Epithelial cell of proximal tubule (primary cell): ENCODE results near the gene LIMCH1. TPM values are rescaled to one million over a fixed set of nuclear protein-coding genes. Genes with fewer than 3 reads are reported as not detected.

Experiments
- DNase-seq: peaks from one replicate; pipeline ENCODE4 v3.0.0-alpha.2; 2011; ENCODE audit warnings: low read depth
- H3K4me3 ChIP-seq: 2 replicates; pipeline ENCODE4 v1.5.1; 2011; ENCODE audit warnings: low read depth, mild to moderate bottlenecking, low read length
- total RNA-seq: library from RNA; depleted of rRNA; stranded (reverse); fragments of >200 nt; gene quantifications from 2 replicates; pipeline ENCODE4 v1.2.3, GENCODE V29; 2015
- TF ChIP-seq, protein P1 (sequence below): conservative IDR thresholded peaks from 2 replicates; pipeline ENCODE4 v1.5.1; 2012; ENCODE audit warnings: low read depth, mild to moderate bottlenecking, low read length

LIMCH1 gene
- total RNA-seq, 1 donor from 2014 or later, result 15.5 TPM

DNA sequence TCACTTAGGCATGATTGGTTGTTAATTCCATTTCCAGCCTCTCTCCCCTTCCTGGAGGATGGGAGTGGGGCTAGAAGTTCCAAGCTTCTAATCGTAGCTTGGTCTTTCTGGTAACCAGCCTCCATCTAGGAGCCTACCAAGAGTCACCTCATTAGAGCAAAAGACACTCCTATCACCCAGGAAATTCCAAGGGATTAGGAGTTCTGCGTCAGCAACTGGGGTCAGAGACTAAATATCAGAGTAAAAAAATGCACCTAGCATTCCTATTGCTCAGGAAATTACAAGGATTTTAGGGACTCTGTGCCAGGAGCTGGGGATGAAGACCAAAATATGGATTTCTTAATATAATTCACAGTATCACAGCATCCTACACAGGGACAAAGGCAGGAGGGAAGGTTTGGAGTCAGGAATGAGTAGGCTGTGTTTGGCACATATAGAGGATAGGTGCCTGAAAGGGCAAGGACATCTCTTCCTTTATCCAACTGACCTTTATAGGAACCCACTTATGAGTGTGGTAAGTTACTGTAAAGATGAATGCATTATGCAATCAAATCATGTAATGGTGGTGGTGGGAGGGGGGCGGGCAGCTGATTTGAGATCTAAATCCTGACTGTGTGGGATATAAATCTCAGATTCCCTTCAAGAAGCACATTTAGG, 30.5 kb upstream of the LIMCH1 start:
- DNase-seq, result no peak
- H3K4me3 ChIP-seq, result no peak overlapping the region
- TF ChIP-seq, protein P1, sequence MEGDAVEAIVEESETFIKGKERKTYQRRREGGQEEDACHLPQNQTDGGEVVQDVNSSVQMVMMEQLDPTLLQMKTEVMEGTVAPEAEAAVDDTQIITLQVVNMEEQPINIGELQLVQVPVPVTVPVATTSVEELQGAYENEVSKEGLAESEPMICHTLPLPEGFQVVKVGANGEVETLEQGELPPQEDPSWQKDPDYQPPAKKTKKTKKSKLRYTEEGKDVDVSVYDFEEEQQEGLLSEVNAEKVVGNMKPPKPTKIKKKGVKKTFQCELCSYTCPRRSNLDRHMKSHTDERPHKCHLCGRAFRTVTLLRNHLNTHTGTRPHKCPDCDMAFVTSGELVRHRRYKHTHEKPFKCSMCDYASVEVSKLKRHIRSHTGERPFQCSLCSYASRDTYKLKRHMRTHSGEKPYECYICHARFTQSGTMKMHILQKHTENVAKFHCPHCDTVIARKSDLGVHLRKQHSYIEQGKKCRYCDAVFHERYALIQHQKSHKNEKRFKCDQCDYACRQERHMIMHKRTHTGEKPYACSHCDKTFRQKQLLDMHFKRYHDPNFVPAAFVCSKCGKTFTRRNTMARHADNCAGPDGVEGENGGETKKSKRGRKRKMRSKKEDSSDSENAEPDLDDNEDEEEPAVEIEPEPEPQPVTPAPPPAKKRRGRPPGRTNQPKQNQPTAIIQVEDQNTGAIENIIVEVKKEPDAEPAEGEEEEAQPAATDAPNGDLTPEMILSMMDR, result no peak

DNA sequence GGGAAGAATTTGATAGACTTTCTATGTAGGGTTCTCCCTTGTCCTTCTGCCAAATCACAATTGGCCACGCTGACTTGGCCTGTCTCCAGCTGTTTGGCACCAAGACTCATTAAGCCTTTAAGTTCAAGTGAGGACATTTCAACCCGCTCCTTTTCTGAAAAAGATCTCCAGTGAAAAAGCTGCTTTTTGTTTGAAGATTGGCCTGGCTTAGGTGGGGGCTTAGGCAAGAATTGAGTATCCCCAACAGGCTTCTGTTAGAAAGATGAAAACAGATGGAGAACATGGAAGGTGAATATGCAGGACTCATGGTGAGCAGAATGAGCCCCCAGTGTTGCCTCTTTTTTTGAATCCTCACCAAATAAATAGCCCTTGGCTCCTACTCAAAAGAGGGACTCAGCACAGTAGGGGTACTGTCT, 28.5 kb upstream of the LIMCH1 start:
- DNase-seq, result no peak
- no peak overlapping the region for H3K4me3 ChIP-seq
- TF ChIP-seq, protein P1, result no peak

DNA sequence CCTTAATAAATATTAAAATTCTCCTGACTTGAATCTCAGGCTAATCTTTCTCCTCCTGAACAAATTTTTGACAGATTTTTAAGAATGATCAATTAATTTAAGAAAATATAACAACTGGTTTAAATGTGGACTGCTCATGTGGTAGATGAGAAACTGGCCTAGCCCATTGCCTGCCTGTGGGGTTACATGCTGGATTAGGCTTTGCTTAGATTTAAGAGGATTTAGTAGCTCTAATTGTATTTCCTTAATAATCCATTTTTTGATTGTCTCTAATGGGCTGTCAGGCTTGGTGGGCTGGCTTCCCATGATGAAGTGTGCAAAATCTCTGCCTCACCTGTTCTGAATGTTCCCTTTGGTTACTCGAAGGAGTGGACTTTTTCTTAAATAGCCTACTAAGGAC, 27.8 kb upstream of the LIMCH1 start:
- no peak overlapping the region for H3K4me3 ChIP-seq
- TF ChIP-seq, protein P1, result no peak
- DNase-seq, result no peak

DNA sequence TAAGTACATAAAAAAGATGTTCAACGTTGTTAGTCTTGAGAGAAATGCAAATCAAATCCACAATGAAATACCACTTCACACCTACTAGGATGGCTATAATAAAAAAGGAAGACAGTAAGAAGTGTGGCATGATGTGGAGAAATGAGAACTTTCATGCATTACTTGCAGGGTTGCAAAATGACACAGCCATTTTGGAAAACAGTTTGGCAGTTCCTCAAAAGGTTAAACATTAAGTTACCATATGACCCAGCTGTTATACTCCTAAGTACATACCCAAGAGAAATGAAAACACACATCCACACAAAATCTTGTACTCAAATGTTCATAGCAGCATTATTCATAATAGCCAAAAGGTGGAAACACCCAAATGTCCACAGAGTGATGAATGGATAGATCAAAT, 25.8 kb upstream of the LIMCH1 start:
- TF ChIP-seq, protein P1, result no peak
- DNase-seq, result no peak
- no peak overlapping the region for H3K4me3 ChIP-seq

DNA sequence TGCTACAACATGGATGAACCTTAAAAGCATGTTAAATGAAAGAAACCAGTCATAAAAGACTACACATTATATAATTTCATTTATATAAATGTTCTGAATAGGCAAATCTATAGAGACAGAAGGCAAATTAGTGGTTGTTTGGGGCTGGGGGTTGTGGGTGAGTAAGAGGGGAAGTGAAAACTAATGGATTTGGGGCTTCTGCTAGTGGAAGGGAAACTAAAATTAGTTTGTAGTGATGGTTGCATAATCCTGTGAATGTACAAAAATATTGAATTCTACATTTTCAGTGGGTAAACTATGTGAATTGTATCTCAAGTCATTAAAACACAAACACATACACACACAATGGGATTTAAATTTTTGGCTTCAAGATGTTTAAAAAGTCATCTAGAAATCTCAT, 25.4 kb upstream of the LIMCH1 start:
- TF ChIP-seq, protein P1, result no peak
- H3K4me3 ChIP-seq, result no peak overlapping the region
- no peak for DNase-seq

DNA sequence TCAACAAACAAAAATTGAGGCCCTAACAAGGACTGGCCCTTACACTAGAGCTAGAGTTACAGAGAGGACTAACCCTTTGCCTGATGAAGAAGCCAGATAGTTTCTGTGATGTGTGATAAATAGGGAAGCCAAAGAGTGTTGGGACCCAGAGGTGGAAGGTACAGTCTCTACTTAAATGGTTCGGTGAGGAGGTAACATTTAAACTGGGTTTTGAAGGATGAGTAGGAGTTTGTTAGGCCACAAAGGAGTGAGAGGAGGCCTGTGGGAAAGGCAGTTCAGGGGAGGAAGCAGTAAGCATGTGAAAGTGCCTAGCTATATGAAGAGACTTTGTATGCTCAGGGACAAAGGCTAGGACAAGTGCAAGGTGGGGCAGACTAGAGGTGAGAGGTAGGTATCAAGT, 23.8 kb upstream of the LIMCH1 start:
- TF ChIP-seq, protein P1, result no peak
- DNase-seq, result no peak
- H3K4me3 ChIP-seq, result no peak overlapping the region
